ENCODE measurements around the gene TMEM117.
"Not testable (repeated sequence)": the region's sequence is repeated elsewhere in the genome, so short reads cannot be mapped to it uniquely, and the experiment has no call there.

The TMEM117 gene

GRCh38 chr12:43842259-43842658 lies 6.4 kb downstream of the TMEM117 start:
- no peak for TF ChIP-seq POLR2A (IDR thresholded peaks at IDR 0.05; ENCODE audit: low read depth, low read length)
- TF ChIP-seq POLR2AphosphoS5 (IDR thresholded peaks at IDR 0.05; ENCODE audit: low read depth, low read length) = no peak
- no peak for TF ChIP-seq TAF1 (IDR thresholded peaks at IDR 0.05; ENCODE audit: borderline replicate concordance, low read depth, low read length)
- FAIRE-seq = no peak
- DNase-seq (ENCODE audit: insufficient read length) = no peak

DNA sequence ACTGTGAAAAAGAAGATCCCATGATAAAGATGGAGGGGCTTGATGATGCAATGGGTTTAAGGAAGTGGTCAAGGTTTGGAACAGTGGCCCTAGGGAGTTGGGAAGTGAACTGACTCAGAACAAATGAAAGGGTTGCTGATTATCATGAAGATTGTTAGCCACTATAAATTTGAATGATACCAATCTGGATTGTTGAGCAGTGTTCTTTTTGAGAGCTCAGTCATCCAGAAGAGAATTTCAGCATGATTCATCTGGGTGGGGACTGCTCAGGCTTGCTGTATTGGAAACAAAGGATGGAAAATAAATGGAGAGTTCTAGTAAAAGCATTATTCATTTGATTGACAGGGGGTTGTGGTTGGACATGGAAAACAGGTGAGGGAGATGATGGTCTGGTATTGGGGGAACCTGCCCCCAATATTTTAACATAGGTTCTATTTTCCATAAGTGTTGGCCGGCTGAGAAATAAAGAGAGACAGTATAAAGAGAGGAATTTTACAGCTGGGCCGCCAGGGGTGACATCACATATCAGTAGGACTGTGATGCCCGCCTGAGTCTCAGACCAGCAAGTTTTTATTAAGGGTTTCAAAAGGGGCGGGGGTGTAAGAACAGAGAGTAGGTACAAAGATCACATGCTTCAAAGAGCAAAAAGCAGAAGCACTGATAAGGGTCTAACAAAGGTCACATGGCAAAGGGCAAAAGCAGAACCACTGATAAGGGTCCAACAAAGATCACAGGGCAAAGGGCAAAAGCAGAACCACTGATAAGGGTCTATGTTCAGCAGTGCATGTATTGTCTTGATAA lies 11.7 kb downstream of the TMEM117 start:
- not testable (repeated sequence) for FAIRE-seq; DNase-seq (ENCODE audit: insufficient read length)

DNA sequence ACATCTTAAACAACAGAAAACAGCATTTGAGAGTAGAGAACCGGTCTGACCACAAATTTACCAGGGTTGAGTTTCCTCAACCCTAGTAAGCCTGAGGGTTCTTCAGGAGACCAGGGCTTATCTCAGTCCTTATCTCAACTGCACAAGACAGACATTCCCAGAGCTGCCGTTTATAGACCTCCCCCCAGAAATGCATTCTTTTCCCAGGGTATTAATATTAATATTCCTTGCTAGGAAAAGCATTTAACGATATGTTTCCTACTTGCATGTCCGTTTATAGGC lies 12.3 kb downstream of the TMEM117 start:
- FAIRE-seq (no peak), DNase-seq (ENCODE audit: insufficient read length) (no peak)
- TF ChIP-seq POLR2AphosphoS5 (IDR thresholded peaks at IDR 0.05; ENCODE audit: low read depth, low read length) = no peak
- TF ChIP-seq TAF1 (IDR thresholded peaks at IDR 0.05; ENCODE audit: borderline replicate concordance, low read depth, low read length) = no peak
- TF ChIP-seq POLR2A (IDR thresholded peaks at IDR 0.05; ENCODE audit: low read depth, low read length) = no peak

DNA sequence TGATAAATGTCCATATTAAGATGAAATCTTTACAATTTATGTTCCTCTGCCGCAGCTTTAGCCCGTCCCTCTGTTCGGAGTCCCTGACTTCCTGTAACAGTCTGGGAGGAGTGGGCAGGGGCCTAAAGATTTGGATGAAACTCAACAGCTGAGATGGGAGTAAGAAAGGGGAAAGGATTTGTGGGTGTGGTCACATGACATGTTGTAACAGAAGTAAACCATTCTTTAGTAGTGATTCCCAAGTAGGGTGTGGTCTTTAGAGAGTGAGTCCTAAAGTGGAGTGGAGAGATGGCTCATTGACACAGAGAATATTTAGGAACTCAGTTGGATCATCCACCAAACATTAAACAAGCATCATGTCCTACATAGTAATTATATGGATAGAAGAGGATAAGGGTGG lies 12.9 kb downstream of the TMEM117 start:
- TF ChIP-seq TAF1 (IDR thresholded peaks at IDR 0.05; ENCODE audit: borderline replicate concordance, low read depth, low read length) = no peak
- no peak for TF ChIP-seq POLR2AphosphoS5 (IDR thresholded peaks at IDR 0.05; ENCODE audit: low read depth, low read length)
- TF ChIP-seq POLR2A (IDR thresholded peaks at IDR 0.05; ENCODE audit: low read depth, low read length) = no peak
- no peak for DNase-seq (ENCODE audit: insufficient read length)
- FAIRE-seq = no peak

DNA sequence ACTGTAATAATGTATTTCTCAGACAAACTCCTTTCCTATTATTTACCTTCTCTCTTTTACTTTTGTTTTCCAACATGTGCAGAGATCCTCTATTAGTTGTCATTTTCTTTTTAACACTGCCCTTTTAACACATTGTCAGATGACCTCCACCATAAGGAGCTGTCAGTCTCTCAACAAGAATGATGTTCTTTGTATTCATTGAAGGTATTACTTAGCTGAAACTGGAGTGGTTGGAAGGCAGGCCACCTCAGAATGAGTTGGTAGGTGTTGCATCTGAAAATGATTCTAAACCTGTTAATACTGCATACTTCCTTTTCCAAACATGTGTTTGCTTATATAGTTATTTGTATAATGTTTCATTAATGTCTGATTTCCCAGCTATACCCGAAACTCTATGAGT lies 16.9 kb downstream of the TMEM117 start:
- DNase-seq (ENCODE audit: insufficient read length) (no peak), FAIRE-seq (peak; percentile 70)
- TF ChIP-seq POLR2AphosphoS5 (IDR thresholded peaks at IDR 0.05; ENCODE audit: low read depth, low read length) (no peak), POLR2A (IDR thresholded peaks at IDR 0.05; ENCODE audit: low read depth, low read length) (no peak), TAF1 (IDR thresholded peaks at IDR 0.05; ENCODE audit: borderline replicate concordance, low read depth, low read length) (no peak)

GRCh38 chr12:43856972-43857371 lies 21.1 kb downstream of the TMEM117 start:
- no peak for FAIRE-seq
- DNase-seq (ENCODE audit: insufficient read length) = no peak
- TF ChIP-seq POLR2AphosphoS5 (IDR thresholded peaks at IDR 0.05; ENCODE audit: low read depth, low read length) = no peak

DNA sequence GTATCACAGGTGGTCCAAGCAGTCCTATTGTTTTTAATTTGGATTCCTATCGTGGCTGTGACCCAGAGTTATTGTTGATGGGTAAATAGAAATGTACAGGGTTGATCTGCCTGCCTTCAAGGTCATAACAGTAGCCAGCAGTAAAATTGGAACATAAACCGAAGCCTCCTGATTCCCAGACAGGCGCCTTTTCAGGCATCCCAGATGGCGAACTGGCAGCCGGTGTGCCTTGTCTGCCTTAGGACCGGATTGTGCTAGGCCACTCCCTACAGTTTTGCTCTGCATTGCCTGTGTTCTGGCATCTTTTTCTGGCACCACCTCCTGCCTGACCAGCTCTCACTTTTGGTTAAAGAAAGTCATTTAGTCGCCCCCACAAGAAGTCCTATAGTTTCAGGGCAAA lies 22.2 kb downstream of the TMEM117 start:
- DNase-seq (ENCODE audit: insufficient read length) = no peak
- no peak for FAIRE-seq
- no peak for TF ChIP-seq POLR2AphosphoS5 (IDR thresholded peaks at IDR 0.05; ENCODE audit: low read depth, low read length)
- TF ChIP-seq POLR2A (IDR thresholded peaks at IDR 0.05; ENCODE audit: low read depth, low read length) = no peak
- no peak for TF ChIP-seq TAF1 (IDR thresholded peaks at IDR 0.05; ENCODE audit: borderline replicate concordance, low read depth, low read length)

- FAIRE-seq = no peak
- DNase-seq (ENCODE audit: insufficient read length) = no peak
- TF ChIP-seq POLR2AphosphoS5 (IDR thresholded peaks at IDR 0.05; ENCODE audit: low read depth, low read length) (no peak), TAF1 (IDR thresholded peaks at IDR 0.05; ENCODE audit: borderline replicate concordance, low read depth, low read length) (no peak), POLR2A (IDR thresholded peaks at IDR 0.05; ENCODE audit: low read depth, low read length) (no peak)
Observed at GRCh38 chr12:43858991-43859390, 23.1 kb downstream of the TMEM117 start.

- DNase-seq (ENCODE audit: insufficient read length) (no peak), FAIRE-seq (no peak)
Observed at GRCh38 chr12:43861015-43861839, 25.3 kb downstream of the TMEM117 start.

DNA sequence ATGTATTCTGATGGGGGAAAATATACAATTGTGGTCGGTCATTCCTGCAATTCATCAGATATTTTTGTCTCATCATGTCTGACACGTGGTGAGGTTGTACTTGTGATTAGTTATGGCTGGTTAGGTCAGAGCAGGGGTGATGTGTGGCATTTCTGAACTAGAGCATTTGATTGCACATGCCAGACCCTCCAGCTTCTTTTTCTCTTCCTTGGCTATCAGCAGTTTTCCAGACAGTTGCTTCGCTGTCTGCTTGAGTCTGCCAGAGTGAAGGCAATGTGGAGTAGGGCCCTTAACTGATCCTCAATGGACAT lies 25.9 kb downstream of the TMEM117 start:
- FAIRE-seq (peak; percentile 44), DNase-seq (ENCODE audit: insufficient read length) (no peak)
- TF ChIP-seq TAF1 (IDR thresholded peaks at IDR 0.05; ENCODE audit: borderline replicate concordance, low read depth, low read length) (no peak), POLR2A (IDR thresholded peaks at IDR 0.05; ENCODE audit: low read depth, low read length) (no peak), POLR2AphosphoS5 (IDR thresholded peaks at IDR 0.05; ENCODE audit: low read depth, low read length) (no peak)

More at GRCh38 chr12:43861015-43861839, 25.3 kb downstream of the TMEM117 start:
- TF ChIP-seq POLR2A (IDR thresholded peaks at IDR 0.05; ENCODE audit: low read depth, low read length) (no peak), POLR2AphosphoS5 (IDR thresholded peaks at IDR 0.05; ENCODE audit: low read depth, low read length) (no peak), TAF1 (IDR thresholded peaks at IDR 0.05; ENCODE audit: borderline replicate concordance, low read depth, low read length) (no peak)

DNA sequence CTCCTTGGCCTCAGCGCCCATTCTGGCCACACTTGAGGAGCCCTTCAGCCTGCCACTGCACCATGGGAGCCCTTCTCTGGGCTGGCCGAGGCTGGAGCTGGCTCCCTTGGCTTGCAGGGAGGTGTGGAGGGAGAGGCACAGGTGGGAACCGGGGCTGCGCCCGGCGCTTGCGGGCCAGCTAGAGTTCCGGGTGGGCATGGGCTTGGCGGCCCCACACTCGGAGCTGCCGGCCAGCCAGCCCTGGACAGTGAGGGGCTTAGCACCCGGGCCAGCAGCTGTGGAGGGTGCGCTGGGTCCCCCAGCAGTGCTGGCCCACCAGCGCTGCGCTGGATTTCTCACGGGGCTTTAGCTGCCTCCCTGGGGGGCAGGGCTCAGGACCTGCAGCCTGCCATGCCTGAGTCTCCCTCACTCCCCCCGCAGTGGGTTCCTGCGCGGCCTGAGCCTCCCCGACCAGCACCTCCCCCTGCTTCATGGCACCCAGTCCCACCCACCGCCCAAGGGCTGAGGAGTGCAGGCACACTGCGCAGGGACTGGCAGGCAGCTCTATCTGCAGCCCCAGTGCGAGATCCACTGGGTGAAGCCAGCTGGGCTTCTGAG lies 28.0 kb downstream of the TMEM117 start:
- DNase-seq (ENCODE audit: insufficient read length) (no peak), FAIRE-seq (no peak)
- TF ChIP-seq POLR2AphosphoS5 (IDR thresholded peaks at IDR 0.05; ENCODE audit: low read depth, low read length) (no peak), TAF1 (IDR thresholded peaks at IDR 0.05; ENCODE audit: borderline replicate concordance, low read depth, low read length) (no peak), POLR2A (IDR thresholded peaks at IDR 0.05; ENCODE audit: low read depth, low read length) (no peak)

GRCh38 chr12:43864557-43864956 lies 28.7 kb downstream of the TMEM117 start:
- not testable (repeated sequence) for FAIRE-seq; DNase-seq (ENCODE audit: insufficient read length)

Data from GM12892 (cell line).